Activated T-helper 1 cell treated with anti-CD3 and anti-CD28 coated beads, Interleukin-2, amount 50 U/mL, for 16 hours (primary cell): ENCODE data around the gene AKNAD1.

Experiments used
- DNase-seq, 2 donors: peaks; one replicate each; pipeline ENCODE4 v3.0.0-alpha.2; 2020; ENCODE audit warnings: low read depth in 1 of 2, low spot score in 1 of 2

The AKNAD1 gene

GRCh38 chr1:108830119-108831008 lies 26.5 kb downstream of the AKNAD1 start:
- no peak for DNase-seq

- DNase-seq = no peak
These were observed 27.4 kb downstream of the AKNAD1 start for GRCh38 chr1:108829498-108829916.

GRCh38 chr1:108828074-108828961 lies 28.6 kb downstream of the AKNAD1 start:
- DNase-seq = peak; percentile 44 to 49

GRCh38 chr1:108826081-108826635 lies 30.7 kb downstream of the AKNAD1 start:
- no peak for DNase-seq

- no peak for DNase-seq
These were observed 32.8 kb downstream of the AKNAD1 start for GRCh38 chr1:108824051-108824450.

GRCh38 chr1:108823632-108824031 lies 33.3 kb downstream of the AKNAD1 start:
- DNase-seq = no peak

- DNase-seq = no peak
These were observed 37.0 kb downstream of the AKNAD1 start for GRCh38 chr1:108819878-108820277.

- DNase-seq = no peak
These were observed 39.1 kb downstream of the AKNAD1 start for GRCh38 chr1:108817811-108818210.

GRCh38 chr1:108817016-108817415 lies 39.9 kb downstream of the AKNAD1 start:
- DNase-seq = no peak

GRCh38 chr1:108816049-108816893 lies 40.6 kb downstream of the AKNAD1 start:
- DNase-seq = no peak

GRCh38 chr1:108815566-108815965 lies 41.3 kb downstream of the AKNAD1 start:
- no peak for DNase-seq

- DNase-seq = no peak
These were observed 42.4 kb downstream of the AKNAD1 start for GRCh38 chr1:108814343-108815125.

- no peak for DNase-seq
These were observed 43.6 kb downstream of the AKNAD1 start for GRCh38 chr1:108813326-108813725.

- no peak for DNase-seq
These were observed 45.3 kb downstream of the AKNAD1 start for GRCh38 chr1:108811611-108812010.

GRCh38 chr1:108808438-108808837 lies 48.5 kb downstream of the AKNAD1 start:
- DNase-seq = no peak

- DNase-seq = no peak
These were observed 53.3 kb downstream of the AKNAD1 start for GRCh38 chr1:108803548-108803947.

GRCh38 chr1:108801101-108801500 lies 55.8 kb downstream of the AKNAD1 start:
- no peak for DNase-seq

GRCh38 chr1:108799001-108799400 lies 57.9 kb downstream of the AKNAD1 start:
- DNase-seq = no peak

GRCh38 chr1:108792420-108792819 lies 64.5 kb downstream of the AKNAD1 start:
- DNase-seq = no peak

GRCh38 chr1:108791790-108792189 lies 65.1 kb downstream of the AKNAD1 start:
- no peak for DNase-seq
